ENCODE results near the gene PTMA.
A peak's percentile ranks its signal among the peaks of the same experiment; 100 is the strongest.
"Not testable (repeated sequence)": the region's sequence is repeated elsewhere in the genome, so short reads cannot be mapped to it uniquely, and the experiment has no call there.

The PTMA gene

GRCh38 chr2:231711677-231712450 lies 3.5 kb downstream of the PTMA start:
- H3K4me3 ChIP-seq (ENCODE audit: low read depth, low read length), result peak overlapping the region; percentile 95
- no peak for TF ChIP-seq CTCF (IDR thresholded peaks at IDR 0.05; ENCODE audit: low read depth, low read length)

GRCh38 chr2:231712451-231713021 lies 4.2 kb downstream of the PTMA start:
- not testable (repeated sequence) for H3K4me3 ChIP-seq (ENCODE audit: low read depth, low read length)

- H3K4me3 ChIP-seq (ENCODE audit: low read depth, low read length), result not testable (repeated sequence)
Observed at GRCh38 chr2:231713406-231713729, 5.0 kb downstream of the PTMA start.

- no peak overlapping the region for H3K4me3 ChIP-seq (ENCODE audit: low read depth, low read length)
- peak; percentile 88 for TF ChIP-seq CTCF (IDR thresholded peaks at IDR 0.05; ENCODE audit: low read depth, low read length)
Observed at GRCh38 chr2:231713730-231714638, 5.7 kb downstream of the PTMA start.

- H3K4me3 ChIP-seq (ENCODE audit: low read depth, low read length), result no peak overlapping the region
Observed at GRCh38 chr2:231714639-231715498, 6.5 kb downstream of the PTMA start.

GRCh38 chr2:231715499-231715837 lies 7.1 kb downstream of the PTMA start:
- TF ChIP-seq CTCF (IDR thresholded peaks at IDR 0.05; ENCODE audit: low read depth, low read length), result no peak; the same call in 1 of the 2 replicates
- H3K4me3 ChIP-seq (ENCODE audit: low read depth, low read length), result no peak overlapping the region

More at GRCh38 chr2:231714639-231715498, 6.5 kb downstream of the PTMA start:
- TF ChIP-seq CTCF (IDR thresholded peaks at IDR 0.05; ENCODE audit: low read depth, low read length), result peak; percentile 78

- H3K4me3 ChIP-seq (ENCODE audit: low read depth, low read length), result no peak overlapping the region
- no peak for TF ChIP-seq CTCF (IDR thresholded peaks at IDR 0.05; ENCODE audit: low read depth, low read length)
Observed at GRCh38 chr2:231715988-231716616, 7.8 kb downstream of the PTMA start.
